Type B pancreatic cell (in vitro differentiated cells): ENCODE results near the gene ZFAND4. TPM values are rescaled to one million over a fixed set of nuclear protein-coding genes. Genes with fewer than 3 reads are reported as not detected.
A peak's percentile ranks its signal among the peaks of the same experiment; 100 is the strongest.
"Not testable (repeated sequence)": the region's sequence is repeated elsewhere in the genome, so short reads cannot be mapped to it uniquely, and the experiment has no call there.

Source experiments
- DNase-seq: peaks from one replicate; pipeline ENCODE4 v3.0.0; 2021; ENCODE audit warnings: mixed read lengths; ENCODE audit not compliant: unreplicated experiment; ENCODE audit errors: extremely low spot score
- H3K27ac Mint-ChIP-seq: 2 replicates; pipeline ENCODE4 v1.8.0; 2021; ENCODE audit warnings: mild to moderate bottlenecking, mixed read lengths
- H3K27me3 Mint-ChIP-seq: 2 replicates; pipeline ENCODE4 v1.8.0; 2021; ENCODE audit warnings: mixed read lengths
- H3K36me3 Mint-ChIP-seq: 2 replicates; pipeline ENCODE4 v1.8.0; 2021; ENCODE audit warnings: mixed read lengths
- H3K4me1 Mint-ChIP-seq: one replicate; pipeline ENCODE4 v1.8.0; 2021; ENCODE audit warnings: mixed read lengths; ENCODE audit not compliant: unreplicated experiment
- H3K4me3 Mint-ChIP-seq: 2 replicates; pipeline ENCODE4 v1.8.0; 2021; ENCODE audit warnings: mild to moderate bottlenecking, mixed read lengths
- H3K9me3 Mint-ChIP-seq: 2 replicates; pipeline ENCODE4 v1.8.0; 2021; ENCODE audit warnings: mixed read lengths
- total RNA-seq: library from RNA; stranded (reverse); gene quantifications from 2 replicates; pipeline ENCODE4 v1.2.1, GENCODE V29; 2021; ENCODE audit warnings: low replicate concordance
- TF ChIP-seq, protein P1 (sequence below): fragments of 200-600 bp; sonication (generic); conservative IDR thresholded peaks from 2 replicates; pipeline ENCODE4 v1.5.0; 2021; ENCODE audit warnings: antibody characterized with exemption, mild to moderate bottlenecking

The ZFAND4 gene
- total RNA-seq, 1 donor from 2014 or later = 12.0 TPM

- Mint-ChIP-seq H3K27me3 (peaks cover 6% of the 10 kb centered on the region), H3K4me3 (peak overlapping the region; percentile 86), H3K4me1 (peaks cover 8% of the 10 kb centered on the region), H3K27ac (no peak overlapping the region), H3K9me3 (no peaks in the 10 kb centered on the region), H3K36me3 (no peaks in the 10 kb centered on the region)
- TF ChIP-seq, protein P1, sequence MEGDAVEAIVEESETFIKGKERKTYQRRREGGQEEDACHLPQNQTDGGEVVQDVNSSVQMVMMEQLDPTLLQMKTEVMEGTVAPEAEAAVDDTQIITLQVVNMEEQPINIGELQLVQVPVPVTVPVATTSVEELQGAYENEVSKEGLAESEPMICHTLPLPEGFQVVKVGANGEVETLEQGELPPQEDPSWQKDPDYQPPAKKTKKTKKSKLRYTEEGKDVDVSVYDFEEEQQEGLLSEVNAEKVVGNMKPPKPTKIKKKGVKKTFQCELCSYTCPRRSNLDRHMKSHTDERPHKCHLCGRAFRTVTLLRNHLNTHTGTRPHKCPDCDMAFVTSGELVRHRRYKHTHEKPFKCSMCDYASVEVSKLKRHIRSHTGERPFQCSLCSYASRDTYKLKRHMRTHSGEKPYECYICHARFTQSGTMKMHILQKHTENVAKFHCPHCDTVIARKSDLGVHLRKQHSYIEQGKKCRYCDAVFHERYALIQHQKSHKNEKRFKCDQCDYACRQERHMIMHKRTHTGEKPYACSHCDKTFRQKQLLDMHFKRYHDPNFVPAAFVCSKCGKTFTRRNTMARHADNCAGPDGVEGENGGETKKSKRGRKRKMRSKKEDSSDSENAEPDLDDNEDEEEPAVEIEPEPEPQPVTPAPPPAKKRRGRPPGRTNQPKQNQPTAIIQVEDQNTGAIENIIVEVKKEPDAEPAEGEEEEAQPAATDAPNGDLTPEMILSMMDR = no peak
- no peak for DNase-seq
Measured at GRCh38 chr10:45673074-45673648, 589 bp upstream of the ZFAND4 start.

- H3K4me1 Mint-ChIP-seq = not testable (repeated sequence)
Measured at GRCh38 chr10:45671300-45671699, 1.3 kb downstream of the ZFAND4 start.

DNA sequence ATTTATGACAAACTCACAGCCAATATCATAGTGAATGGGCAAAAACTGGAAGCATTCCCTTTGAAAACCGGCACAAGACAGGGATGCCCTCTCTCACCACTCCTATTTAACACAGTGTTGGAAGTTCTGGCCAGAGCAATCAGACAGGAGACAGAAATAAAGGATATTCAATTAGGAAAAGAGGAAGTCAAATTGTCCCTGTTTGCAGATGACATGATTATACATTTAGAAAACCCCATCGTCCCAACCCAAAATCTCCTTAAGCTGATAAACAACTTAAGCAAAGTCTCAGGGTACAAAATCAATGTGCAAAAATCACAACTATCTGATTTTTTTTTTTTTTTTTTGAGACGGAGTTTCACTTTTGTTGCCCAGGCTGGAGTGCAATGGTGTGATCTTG is 2.7 kb downstream of the ZFAND4 start:
- H3K36me3 Mint-ChIP-seq, H3K27me3 Mint-ChIP-seq, H3K4me1 Mint-ChIP-seq, H3K9me3 Mint-ChIP-seq, DNase-seq, H3K27ac Mint-ChIP-seq: not testable (repeated sequence)
- peak overlapping the region; percentile 61 for H3K4me3 Mint-ChIP-seq

More at GRCh38 chr10:45671300-45671699, 1.3 kb downstream of the ZFAND4 start:
- DNase-seq, H3K27me3 Mint-ChIP-seq, H3K36me3 Mint-ChIP-seq, H3K9me3 Mint-ChIP-seq: not testable (repeated sequence)
- peak overlapping the region; percentile 92 for H3K27ac Mint-ChIP-seq
- H3K4me3 Mint-ChIP-seq = peak overlapping the region; percentile 99

DNA sequence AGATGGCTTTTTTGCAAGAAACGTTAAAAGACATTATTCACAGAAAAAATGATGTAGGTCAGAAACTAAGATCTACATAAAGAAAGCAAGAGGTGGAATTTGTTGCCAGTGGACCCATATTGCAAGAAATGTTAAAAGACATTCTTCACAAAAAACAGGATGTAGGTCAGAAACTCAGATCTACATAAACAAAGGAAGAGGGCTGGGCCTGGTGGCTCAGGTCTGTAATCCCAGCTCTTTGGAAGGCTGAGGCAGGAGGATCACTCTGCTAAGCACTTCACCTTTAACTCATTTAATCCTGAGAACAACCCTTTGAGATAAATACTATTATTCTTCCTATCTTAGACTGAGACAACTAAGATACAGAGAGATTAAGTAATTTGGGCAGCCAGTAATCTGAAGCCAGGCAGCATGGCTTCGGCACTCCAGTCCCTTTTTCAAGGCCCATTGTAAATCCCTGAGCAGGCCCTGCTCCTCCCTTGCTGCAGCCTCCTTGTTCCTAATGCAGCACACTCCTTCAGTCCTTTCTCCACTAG is 11.6 kb downstream of the ZFAND4 start:
- Mint-ChIP-seq H3K27me3 (no peaks in the 10 kb centered on the region), H3K4me3 (no peak overlapping the region), H3K27ac (no peak overlapping the region), H3K4me1 (no peaks in the 10 kb centered on the region), H3K9me3 (no peaks in the 10 kb centered on the region), H3K36me3 (peaks cover 12% of the 10 kb centered on the region)
- no peak for DNase-seq
- TF ChIP-seq, protein P1 = no peak

DNA sequence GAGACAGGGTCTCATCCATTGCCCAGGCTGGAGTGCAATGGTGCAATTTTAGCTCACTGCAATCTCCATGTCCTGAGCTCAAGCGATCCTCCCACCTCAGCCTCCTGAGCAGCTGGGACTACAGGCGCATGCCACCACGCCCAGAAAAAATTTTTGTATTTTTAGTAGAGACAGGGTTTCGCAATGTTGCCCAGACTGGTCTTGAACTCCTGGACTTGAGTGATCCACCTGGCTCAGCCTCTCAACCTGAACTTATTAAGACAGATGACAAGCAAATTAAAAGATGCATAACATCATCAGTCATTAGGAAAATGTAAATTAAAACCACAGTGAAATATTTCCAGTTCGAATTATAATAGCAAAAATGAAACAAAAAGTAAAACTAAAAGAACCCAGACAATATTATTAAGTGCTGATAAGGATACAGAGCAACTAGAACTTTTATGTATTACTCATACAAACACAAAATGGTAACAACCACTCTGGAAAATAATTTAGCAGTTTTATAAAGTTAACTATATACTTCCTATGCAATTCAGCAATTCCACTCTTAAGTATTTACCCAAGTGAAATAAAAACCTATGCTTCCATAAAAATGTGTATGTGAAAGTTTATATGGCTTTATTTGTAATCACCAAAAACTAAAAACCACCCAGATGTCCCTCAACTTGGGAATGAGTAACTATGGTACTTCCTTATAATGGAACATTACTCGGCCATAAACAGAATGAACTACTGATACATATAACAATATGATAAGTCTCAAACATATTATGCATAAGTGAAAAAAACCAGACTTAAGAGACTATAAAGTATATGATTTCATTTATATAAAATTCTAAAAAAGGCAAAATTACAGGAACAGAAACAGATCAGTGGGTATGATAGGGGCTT is 15.3 kb downstream of the ZFAND4 start:
- no peaks in the 10 kb centered on the region for H3K27me3 Mint-ChIP-seq
- no peak for DNase-seq
- no peak overlapping the region for H3K4me3 Mint-ChIP-seq
- H3K36me3 Mint-ChIP-seq = peaks cover 15% of the 10 kb centered on the region
- no peak overlapping the region for H3K27ac Mint-ChIP-seq
- H3K4me1 Mint-ChIP-seq = peaks cover 8% of the 10 kb centered on the region
- no peaks in the 10 kb centered on the region for H3K9me3 Mint-ChIP-seq
- TF ChIP-seq, protein P1 = no peak

DNA sequence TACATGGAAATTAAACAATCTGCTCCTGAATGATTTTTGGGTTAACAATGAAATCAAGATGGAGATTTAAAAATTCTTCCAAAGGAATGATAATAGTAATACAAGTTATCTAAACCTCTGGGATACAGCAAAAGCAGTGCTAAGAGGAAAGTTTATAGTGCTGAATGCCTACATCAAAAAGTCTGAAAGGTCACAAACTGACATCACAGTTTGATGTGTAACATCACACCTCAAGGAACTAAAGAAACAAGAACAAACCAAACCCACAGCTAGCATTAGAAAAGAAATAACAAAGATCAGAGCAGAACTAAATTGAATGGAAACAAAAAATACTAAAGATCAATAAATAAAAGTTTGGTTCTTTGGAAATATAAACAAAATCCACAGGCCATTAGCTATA is 17.4 kb downstream of the ZFAND4 start:
- Mint-ChIP-seq H3K36me3 (peaks cover 7% of the 10 kb centered on the region), H3K4me3 (no peak overlapping the region), H3K4me1 (peaks cover 8% of the 10 kb centered on the region), H3K27ac (no peak overlapping the region), H3K27me3 (no peaks in the 10 kb centered on the region), H3K9me3 (no peaks in the 10 kb centered on the region)
- DNase-seq = no peak
- TF ChIP-seq, protein P1 = no peak

DNA sequence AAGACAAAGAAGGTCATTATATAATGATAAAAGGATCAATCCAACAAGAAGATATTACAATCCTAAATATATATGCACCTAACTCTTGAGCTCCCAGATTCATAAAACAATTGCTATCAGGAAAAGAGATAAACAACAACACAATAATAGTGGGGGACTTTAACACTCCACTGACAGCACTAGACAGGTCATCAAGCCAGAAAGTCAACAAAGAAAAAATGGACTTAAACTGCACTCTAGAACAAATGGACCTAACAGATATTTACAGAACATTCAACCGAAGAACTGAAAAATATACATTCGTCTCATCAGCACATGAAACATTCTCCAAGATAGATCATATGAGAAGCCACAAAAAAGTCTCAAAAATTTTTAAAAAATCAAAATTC is 17.8 kb downstream of the ZFAND4 start:
- not testable (repeated sequence) for H3K36me3 Mint-ChIP-seq, H3K4me1 Mint-ChIP-seq, H3K27me3 Mint-ChIP-seq, DNase-seq, H3K27ac Mint-ChIP-seq, H3K9me3 Mint-ChIP-seq, H3K4me3 Mint-ChIP-seq
